CD4-positive, alpha-beta T cell treated with Interleukin-6 for 4 hours (primary cell): ENCODE measurements around the gene SMPDL3A.

ENCODE experiments used
- DNase-seq: peaks from one replicate; pipeline ENCODE4 v3.0.0-alpha.2; 2020; ENCODE audit warnings: mixed read lengths

SMPDL3A gene

DNA sequence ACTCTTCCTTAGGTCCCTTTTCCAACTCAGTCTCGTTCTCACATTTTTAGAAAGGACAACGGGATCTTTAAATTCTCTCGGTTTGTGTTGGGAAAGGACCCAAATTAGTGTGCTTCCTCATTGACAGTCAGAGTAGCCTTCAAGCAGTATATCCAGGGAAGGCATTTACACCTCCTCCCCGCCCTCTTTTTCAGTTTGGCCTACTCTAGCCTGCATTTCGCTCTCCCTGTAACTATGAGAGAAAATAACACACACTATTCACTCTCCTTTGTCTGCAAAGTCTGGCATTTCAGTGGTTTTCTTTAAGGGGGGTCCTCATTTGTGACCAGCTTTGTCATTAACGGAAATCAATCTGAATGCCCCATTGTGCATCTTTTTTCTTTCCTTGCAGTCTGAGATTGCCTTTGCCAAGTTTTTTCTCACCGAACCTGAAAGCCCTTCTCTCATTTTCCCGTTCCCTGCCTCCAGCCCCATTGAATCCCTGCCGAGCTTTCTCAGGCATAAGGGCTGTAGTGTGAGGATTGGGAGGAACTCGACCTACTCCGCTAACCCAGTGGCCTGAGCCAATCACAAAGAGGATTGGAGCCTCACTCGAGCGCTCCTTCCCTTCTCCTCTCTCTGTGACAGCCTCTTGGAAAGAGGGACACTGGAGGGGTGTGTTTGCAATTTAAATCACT is 9.9 kb upstream of the SMPDL3A start:
- DNase-seq, result no peak

GRCh38 chr6:122779667-122780066 is 9.4 kb upstream of the SMPDL3A start, which contains the start of gene FABP7:
Gene FABP7 (plus strand): TSS chr6:122779716. CDS start chr6:122779795, 79 bp downstream.
- no peak for DNase-seq

DNA sequence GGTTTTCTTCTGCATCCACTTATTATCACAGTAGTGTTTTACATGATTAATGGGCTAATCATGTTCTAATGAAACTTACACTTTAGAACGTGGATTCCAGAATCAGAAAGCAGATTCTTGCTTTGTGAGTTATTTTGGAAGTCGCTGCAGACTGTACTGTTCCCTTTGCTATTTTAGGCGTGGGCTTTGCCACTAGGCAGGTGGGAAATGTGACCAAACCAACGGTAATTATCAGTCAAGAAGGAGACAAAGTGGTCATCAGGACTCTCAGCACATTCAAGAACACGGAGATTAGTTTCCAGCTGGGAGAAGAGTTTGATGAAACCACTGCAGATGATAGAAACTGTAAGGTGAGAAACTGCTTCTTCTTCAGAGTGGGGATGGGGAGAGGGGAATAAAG is 8.9 kb upstream of the SMPDL3A start:
- DNase-seq, result no peak

DNA sequence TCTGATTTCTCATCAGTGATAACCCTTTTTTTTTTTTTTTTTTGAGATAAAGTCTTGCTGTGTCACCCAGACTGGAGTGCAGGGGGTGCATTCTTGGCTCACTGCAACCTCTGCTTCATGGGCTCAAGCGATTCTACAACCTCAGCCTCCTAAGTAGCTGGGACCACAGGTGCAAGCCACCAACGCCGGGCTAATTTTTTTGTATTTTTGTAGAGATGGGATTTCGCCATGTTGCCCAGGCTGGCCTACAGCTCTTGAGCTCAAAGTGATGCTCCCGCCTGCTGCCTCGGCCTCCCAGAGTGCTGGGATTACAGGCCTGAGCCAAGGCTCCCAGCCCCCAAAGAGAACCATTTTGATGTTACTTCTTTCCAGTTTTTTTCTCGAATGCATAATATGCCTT is 7.3 kb upstream of the SMPDL3A start:
- no peak for DNase-seq

- DNase-seq, result no peak
Measured at GRCh38 chr6:122783401-122783800, 5.7 kb upstream of the SMPDL3A start.

DNA sequence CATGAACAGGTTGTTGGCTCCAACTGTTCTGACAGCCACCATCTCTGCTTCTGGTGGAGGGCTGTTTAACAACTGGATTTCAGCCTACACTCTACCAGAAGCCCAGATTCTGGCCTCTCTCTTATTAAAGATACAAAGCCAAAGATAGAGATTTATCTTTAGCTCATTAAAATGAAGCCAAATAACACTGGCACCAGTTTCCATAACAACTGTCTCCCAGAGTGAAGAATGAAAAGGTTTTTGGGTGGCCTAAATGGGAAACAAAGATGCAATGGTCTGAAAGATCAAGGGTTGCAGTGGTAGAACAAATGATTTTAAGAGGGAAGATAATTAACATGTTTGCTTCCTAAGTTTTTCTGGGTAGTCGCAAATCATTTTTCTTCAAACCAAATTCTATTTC is 3.2 kb upstream of the SMPDL3A start:
- DNase-seq, result no peak

DNA sequence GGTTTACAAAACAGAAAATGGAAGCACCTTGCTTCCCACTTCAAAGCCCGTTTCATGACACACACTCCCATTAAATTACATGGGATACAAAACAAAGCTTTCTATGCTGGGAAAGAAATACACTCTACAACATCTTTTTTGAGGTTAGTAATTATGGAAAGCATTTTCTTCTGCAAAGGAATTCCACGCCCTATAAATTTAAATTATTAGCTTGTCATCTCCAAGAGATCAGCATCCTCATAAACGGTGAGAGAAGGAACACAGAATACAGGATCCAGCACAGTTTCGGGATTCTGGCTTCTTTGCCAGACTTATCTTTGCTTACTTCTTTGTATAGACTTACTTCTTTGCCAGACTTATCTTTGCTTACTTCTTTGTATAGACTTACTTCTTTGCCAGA is 1.3 kb upstream of the SMPDL3A start:
- DNase-seq, result no peak

- DNase-seq, result no peak
Measured at GRCh38 chr6:122788208-122788607, 850 bp upstream of the SMPDL3A start.

DNA sequence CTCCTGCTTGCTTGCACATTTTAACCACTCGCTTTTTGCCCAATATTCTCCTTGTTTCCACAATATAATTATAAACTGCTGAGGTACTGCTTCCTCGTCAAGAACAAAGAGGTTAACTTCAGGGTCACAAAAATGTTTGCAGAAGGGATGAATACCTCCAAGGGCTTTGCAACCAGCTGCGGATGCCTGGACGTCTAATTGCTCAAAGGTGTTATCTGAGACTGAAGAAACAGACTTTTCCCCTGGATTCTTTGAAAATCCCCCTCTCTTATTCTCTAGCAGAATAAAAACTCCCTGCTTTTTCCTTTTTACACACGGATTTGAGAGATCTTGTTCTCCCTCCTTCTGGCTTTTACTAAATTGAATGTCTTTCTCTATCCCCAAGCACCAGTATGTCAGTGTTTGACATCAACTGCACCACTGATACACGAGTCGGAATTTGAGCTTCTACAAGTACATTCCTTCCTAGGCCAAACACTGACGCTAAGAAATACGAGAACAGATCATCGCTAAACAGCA is 336 bp upstream of the SMPDL3A start:
- no peak for DNase-seq

DNA sequence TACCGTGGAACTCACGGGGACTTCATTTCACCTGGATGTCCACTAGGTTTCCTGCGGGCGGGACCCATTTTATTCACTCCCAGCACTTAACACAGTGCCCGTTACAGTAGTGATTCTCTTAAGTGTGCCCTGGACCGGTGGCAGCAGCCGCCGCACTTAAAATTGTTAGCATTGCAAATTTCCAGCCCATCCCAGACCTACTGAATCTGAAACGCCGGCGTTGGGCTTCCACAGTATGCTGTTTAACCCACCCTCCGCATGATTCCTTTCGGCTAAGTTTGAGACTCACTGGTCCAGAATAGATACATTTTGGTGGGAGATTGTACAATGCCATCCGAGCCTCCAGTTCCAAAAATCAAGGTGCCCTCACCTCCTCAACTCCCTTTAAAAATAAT is 967 bp downstream of the SMPDL3A start:
- DNase-seq, result no peak

DNA sequence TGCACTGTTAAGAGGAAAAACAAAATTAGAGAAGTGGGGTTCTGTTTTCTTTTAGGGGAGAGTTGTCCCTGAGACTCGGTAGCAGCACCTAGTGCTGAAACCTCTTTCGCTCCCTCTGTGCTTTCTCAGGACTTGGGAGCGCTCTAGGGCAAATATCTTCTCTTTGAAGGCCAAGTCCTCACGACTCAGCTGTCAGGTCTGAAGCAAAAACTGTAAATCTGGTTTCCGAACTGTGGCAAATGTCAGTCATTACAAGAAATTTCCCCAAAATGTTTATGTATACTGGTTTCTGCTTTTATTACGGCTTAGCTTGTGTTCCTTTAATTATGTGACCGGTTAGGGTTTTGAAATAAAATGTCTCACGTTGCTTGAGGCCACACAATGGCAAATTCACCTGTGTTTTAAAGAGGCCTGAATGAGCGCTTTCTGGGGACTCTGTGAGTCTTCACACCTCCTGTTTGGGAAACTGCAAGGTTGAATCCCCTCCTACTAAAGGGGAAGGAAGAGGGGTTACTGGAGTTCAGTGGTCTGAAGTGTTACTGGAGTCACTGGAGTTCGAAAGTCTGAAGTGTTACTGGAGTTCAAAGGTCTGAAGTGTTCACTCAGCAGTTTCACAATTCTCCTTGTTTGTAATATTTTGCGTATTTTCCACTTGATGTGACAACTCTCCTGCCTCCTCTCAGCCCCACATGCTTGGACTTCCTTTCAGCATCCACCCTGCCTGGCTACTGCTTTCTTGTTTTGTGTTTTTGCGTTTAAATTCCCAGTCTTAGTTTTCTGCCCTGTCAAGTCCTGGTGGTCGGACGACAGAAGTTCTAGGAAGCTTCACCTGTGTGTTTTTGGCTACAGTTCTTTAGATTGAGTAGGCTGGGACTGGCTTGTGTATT is 1.6 kb downstream of the SMPDL3A start:
- no peak for DNase-seq

- no peak for DNase-seq
Measured at GRCh38 chr6:122791310-122791679, 2.2 kb downstream of the SMPDL3A start.

DNA sequence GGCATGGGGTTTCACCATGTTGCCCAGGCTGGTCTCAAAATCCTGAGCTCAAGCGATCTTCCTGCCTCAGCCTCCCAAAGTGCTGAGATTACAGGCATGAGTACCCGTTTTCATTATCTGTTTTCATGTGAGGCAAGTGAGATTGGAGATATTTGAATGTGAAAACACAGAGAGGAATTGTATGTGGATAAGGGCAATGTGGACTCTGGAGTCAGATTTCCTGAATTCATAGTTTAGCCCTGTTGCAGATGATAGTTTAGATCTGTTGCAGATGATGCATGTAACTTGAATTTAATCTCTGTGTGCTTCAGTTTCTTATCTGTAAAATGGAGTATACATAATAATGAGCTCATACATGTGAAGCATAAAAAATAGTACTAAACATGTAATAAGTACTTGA is 3.7 kb downstream of the SMPDL3A start:
- no peak for DNase-seq

DNA sequence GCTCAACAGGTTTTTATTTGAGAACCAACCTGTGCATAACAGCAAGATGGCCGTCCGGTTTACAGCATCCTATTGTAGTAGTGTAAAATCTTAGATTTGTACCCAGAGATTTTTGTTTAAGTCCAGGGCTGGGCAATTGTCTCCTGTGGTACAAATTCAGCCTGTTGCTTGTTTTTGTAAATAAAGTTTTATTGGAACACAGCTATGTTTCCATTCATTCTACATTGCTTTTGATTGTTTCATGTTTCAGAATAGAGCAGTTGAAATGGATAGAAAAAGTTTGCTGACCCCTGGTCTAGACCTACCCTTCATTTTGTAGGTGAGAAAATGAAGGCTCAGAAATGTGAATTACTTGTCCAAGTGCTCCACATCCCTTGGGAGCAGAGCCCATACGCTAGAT is 8.5 kb downstream of the SMPDL3A start:
- no peak for DNase-seq

DNA sequence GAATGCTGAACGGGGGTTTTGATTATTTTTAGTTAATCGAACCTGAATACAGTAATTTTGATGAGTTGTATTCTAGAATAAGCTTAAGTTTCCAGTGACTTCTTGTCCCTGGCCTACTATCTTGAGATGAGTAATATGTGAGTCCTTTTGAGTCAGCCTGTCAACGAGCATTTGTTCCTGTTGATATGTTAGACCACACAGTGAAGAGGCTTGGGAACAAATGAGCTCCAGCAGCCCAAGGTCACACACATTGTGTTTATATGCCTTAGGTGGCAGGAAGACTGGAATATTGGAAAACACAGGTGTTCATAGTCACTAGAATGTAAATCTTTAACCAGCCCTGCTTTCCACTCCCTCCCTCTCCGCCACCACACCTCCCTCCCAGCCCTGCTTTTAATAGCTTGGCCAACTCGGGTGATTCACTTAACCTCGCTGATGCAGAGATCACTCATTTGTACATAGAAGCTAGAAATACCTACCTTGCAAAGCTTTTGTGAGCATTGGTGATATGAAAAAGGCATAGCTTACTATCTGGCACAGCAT is 9.1 kb downstream of the SMPDL3A start:
- DNase-seq, result no peak

GRCh38 chr6:122799140-122799745 is 10.2 kb downstream of the SMPDL3A start:
- no peak for DNase-seq

GRCh38 chr6:122799916-122800686 is 11.0 kb downstream of the SMPDL3A start:
- no peak for DNase-seq

- DNase-seq, result no peak
Measured at GRCh38 chr6:122800906-122801305, 11.8 kb downstream of the SMPDL3A start.

DNA sequence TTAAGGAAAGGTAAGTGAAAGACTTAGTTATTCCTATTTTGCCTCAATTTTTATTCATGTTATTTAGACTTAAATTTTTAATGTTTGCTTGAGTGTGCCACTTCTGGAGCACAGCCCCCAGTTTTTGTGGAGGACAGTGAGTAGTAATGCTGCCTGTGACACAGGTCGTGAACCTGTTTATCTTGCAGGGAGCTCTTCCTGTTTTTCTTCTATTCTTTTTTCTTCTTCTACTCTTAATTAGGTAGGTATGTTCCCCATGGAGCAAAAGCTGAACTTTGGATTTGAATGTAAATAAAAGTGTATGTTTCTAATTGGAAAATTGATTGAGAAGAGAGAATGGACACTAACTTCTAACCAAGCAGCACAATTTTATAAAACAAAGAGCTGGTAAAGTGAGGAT is 12.3 kb downstream of the SMPDL3A start:
- no peak for DNase-seq

GRCh38 chr6:122803171-122803661 is 14.2 kb downstream of the SMPDL3A start:
- no peak for DNase-seq

- no peak for DNase-seq
Measured at GRCh38 chr6:122804962-122805485, 16.0 kb downstream of the SMPDL3A start.

GRCh38 chr6:122806291-122806690 is 17.2 kb downstream of the SMPDL3A start:
- DNase-seq, result no peak
